ENCODE data around the gene DCP1B. TPM values are rescaled to one million over a fixed set of nuclear protein-coding genes. Genes with fewer than 3 reads are reported as not detected.

DCP1B gene
- total and polyA plus RNA-seq, 11 donors, result 1.3 to 5.7 (median 2.4) TPM

DNA sequence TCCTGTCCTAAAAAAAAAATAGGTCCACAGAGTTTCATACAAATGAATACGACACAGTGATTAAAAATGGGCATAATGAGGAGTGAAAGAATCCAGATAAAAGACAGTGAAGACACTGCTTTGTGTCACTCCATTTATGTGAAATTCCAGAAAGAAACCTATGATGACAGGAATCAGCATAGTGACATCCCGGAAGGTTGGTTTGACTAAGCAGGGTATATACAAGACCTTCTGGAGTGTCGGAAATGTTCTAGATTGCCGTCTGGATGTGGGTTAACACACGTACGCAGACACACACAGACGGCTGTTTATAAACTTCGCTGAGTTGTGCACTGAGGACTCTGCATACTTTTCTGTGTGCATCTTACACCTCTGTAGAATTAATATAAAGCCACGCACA is 72.6 kb downstream of the DCP1B start:
- intact Hi-C loops (cut with DNase I), result no loop called here
- 77 to 83% (median 78%) methylated on average over 9 of the region's 9 CpGs for WGBS, 4 donors
- Histone ChIP-seq H3K4me1 (peaks cover 0 to 58% (median 14%) of the 10 kb centered on the region in 12 donors), H3K36me3 (no peaks in the 10 kb centered on the region), H3K27ac (peak overlapping the region in 4 of 12 donors; percentile 3 to 59 (median 54)), H3K4me3 (no peak overlapping the region), H3K9me3 (no peaks in the 10 kb centered on the region), H3K27me3 (peaks cover 0 to 9% (median 0%) of the 10 kb centered on the region in 9 donors)
- TF ChIP-seq, protein P1, sequence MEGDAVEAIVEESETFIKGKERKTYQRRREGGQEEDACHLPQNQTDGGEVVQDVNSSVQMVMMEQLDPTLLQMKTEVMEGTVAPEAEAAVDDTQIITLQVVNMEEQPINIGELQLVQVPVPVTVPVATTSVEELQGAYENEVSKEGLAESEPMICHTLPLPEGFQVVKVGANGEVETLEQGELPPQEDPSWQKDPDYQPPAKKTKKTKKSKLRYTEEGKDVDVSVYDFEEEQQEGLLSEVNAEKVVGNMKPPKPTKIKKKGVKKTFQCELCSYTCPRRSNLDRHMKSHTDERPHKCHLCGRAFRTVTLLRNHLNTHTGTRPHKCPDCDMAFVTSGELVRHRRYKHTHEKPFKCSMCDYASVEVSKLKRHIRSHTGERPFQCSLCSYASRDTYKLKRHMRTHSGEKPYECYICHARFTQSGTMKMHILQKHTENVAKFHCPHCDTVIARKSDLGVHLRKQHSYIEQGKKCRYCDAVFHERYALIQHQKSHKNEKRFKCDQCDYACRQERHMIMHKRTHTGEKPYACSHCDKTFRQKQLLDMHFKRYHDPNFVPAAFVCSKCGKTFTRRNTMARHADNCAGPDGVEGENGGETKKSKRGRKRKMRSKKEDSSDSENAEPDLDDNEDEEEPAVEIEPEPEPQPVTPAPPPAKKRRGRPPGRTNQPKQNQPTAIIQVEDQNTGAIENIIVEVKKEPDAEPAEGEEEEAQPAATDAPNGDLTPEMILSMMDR (IDR thresholded peaks at IDR 0.05), result no peak
- no peak for TF ChIP-seq POLR2A (IDR thresholded peaks at IDR 0.05)
- DNase-seq (no peak), ATAC-seq (no peak)

DNA sequence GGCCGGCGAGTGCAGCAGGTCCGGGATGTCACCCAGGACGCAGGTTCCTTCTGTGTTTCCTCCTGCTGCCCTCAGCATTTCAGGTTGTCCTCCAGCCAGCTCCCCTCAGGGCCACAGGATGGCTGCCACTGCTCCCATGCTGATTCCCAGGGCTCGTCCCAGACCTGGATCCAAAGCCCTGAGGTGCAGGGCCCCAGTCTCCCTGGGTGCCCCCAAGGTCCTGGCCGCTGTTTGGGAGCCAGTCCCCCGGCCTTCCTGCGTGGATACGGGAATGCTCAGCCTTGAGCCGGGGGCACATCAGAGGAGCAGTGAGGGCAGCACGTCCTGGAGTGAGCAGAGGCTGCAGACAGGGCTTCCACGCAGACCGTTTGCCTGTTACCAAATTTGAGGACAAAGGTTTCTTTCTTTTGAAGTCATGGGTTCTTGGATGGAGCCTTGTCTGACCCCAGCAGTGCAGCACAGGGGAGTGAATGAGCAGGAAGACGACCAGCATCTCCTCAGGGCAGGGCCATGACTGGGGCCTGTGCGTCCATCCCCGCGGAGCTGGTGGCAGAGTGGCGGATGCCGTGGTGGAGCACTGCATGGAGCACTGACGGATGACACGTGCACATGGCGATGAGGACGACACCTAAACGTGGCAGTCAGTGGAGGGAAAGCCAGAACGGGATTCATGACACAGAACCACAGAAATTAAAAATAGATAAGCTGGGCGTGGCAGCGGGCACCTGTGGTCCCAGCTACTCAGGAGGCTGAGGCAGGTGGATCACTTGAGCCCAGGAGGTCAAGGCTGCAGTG is 73.3 kb downstream of the DCP1B start:
- Histone ChIP-seq H3K27ac (no peak overlapping the region), H3K36me3 (no peaks in the 10 kb centered on the region), H3K4me1 (peaks cover 0 to 59% (median 15%) of the 10 kb centered on the region in 12 donors), H3K9me3 (no peaks in the 10 kb centered on the region), H3K4me3 (no peak overlapping the region), H3K27me3 (peaks cover 0 to 9% (median 0%) of the 10 kb centered on the region in 9 donors)
- TF ChIP-seq, protein P1 (IDR thresholded peaks at IDR 0.05), result no peak
- TF ChIP-seq POLR2A (IDR thresholded peaks at IDR 0.05), result no peak
- WGBS, 4 donors, result 87 to 94% (median 93%) methylated on average over 25 to 27 of the region's 27 CpGs
- intact Hi-C loops (cut with DNase I), result no loop called here
- ATAC-seq (no peak), DNase-seq (no peak)

DNA sequence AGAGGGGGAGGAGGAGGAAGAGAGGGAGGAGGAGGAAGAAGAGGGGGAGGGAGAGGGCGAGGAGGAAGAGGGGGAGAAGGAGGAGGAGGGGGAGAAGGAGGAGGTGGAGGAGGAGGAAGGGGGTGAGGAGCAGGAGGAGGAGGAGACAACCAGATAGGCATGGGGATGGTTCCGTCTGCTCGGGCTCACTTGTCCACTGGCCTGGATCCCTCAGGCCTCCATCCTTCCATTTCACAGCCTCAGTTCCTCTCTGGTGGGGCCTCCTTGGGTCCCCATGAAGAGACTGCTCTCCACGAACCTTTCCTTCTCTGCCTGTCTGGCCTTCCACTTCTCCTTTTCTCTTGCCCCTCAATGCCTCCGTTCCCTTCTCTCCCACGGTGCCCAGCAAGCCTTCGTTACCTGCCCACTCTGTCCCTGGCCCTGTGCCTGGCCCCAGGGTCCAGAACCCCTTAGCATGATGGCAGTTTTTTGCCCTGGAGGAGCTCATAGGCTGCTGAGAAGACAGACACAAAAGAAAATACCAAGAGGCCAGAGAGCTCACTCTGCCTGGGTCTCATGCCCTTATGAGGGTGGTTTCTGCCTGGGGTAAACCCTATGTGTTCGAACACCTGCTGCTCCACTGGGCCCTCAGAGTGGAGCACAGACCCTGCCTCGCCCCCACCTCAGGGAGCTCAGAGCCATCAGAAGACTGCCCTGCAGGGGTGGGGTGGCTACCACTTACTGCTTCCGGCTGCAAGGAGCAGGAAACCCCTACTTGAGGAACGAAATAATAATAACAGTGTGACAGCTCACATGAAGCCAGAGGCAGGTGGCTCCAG is 74.1 kb downstream of the DCP1B start:
- TF ChIP-seq, protein P1 (IDR thresholded peaks at IDR 0.05), result no peak
- TF ChIP-seq POLR2A (IDR thresholded peaks at IDR 0.05), result no peak
- no peak overlapping the region for H3K27ac ChIP-seq
- DNase-seq, result no peak
- no peaks in the 10 kb centered on the region for H3K36me3 ChIP-seq
- peaks cover 0 to 59% (median 16%) of the 10 kb centered on the region in 12 donors for H3K4me1 ChIP-seq
- intact Hi-C loops (cut with DNase I), result loop anchor here in 1 of 10 donors (5.0 kb wide), 1 partner anchor 118 kb away; no protein-coding TSS in a partner anchor
- no peak for ATAC-seq
- no peaks in the 10 kb centered on the region for H3K9me3 ChIP-seq
- H3K27me3 ChIP-seq, result peaks cover 0 to 15% (median 0%) of the 10 kb centered on the region in 9 donors
- WGBS, 4 donors, result 80 to 86% (median 82%) methylated on average over 8 to 11 of the region's 11 CpGs
- no peak overlapping the region for H3K4me3 ChIP-seq
